GM21423 (cell line): ENCODE data around the gene USP48.
"Not testable (repeated sequence)": the region's sequence is repeated elsewhere in the genome, so short reads cannot be mapped to it uniquely, and the experiment has no call there.

Experiments used
- ATAC-seq: cut with Tn5 transposase; IDR thresholded peaks from one replicate; pipeline ENCODE4 v1.9.1; 2021; ENCODE audit warnings: mild to moderate bottlenecking, moderate library complexity; ENCODE audit not compliant: unreplicated experiment

USP48 gene, protein sequence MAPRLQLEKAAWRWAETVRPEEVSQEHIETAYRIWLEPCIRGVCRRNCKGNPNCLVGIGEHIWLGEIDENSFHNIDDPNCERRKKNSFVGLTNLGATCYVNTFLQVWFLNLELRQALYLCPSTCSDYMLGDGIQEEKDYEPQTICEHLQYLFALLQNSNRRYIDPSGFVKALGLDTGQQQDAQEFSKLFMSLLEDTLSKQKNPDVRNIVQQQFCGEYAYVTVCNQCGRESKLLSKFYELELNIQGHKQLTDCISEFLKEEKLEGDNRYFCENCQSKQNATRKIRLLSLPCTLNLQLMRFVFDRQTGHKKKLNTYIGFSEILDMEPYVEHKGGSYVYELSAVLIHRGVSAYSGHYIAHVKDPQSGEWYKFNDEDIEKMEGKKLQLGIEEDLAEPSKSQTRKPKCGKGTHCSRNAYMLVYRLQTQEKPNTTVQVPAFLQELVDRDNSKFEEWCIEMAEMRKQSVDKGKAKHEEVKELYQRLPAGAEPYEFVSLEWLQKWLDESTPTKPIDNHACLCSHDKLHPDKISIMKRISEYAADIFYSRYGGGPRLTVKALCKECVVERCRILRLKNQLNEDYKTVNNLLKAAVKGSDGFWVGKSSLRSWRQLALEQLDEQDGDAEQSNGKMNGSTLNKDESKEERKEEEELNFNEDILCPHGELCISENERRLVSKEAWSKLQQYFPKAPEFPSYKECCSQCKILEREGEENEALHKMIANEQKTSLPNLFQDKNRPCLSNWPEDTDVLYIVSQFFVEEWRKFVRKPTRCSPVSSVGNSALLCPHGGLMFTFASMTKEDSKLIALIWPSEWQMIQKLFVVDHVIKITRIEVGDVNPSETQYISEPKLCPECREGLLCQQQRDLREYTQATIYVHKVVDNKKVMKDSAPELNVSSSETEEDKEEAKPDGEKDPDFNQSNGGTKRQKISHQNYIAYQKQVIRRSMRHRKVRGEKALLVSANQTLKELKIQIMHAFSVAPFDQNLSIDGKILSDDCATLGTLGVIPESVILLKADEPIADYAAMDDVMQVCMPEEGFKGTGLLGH

DNA sequence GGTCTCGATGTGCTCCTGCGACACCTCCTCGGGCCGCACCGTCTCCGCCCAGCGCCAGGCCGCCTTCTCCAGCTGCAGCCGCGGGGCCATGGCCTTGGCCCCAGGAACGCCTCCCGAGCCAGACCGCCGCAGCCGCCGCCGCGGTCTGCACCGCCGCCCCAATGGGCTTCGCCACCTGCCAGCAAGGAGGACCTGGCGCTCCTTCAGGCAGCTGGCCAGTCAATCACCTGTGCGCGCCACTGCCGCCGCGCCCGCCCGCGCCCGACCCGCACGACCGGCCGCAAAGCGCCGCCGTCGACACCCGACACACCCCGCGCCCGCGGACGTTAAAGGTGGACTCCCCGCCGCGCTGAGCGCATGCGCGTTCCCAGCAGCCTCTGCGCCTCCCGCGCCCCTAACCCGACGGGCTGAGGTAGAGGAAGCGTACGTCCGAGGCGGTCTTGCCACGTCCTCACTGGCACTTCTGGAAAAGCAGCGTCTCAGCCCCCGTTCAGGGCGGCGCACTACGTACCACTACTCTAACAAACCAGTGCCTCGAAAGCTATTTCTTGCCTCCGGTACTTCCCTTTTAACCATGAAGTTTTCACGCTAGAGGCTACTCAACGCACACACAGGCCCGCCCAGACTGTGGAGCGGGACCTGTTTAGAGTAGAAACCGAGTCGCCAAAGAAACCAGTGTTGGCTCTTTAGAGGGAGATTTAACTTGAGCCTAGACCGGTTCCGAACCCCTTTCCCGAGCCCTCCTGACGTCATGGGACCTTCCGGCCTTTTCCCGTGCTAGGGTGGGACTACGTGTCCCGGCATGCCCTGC lies at the start of gene USP48:
USP48 (minus strand) TSS at position 282 of the 811 bp plus-strand sequence; CDS start at position 90, 192 bp downstream.
- ATAC-seq = peak; percentile 62

DNA sequence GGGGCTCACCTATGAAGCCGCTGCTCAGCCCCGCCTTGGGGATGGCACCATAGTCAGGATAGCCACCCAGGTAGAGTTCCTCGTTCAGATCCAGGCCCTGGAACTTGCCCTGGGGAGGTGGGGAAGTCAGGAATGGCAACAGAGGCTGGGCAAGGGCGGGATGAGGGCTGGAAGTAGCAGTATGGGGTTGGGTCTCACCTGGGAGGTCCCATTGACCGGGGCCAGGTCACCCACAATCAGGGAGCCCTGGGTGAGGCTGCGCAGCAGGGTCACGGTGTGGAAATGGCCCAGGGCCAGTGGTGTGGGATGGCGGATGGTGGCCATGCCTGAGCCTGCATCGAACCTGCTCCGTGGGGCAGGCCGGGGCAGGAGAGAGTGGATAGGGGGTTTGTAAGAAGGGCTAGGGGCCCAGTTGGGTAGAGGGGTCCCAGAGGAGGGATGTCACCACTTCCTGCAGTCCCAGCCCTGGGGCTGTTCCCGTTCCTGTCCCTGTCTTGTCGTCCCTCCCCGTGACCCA lies 48.6 kb upstream of the USP48 start:
- no peak for ATAC-seq

DNA sequence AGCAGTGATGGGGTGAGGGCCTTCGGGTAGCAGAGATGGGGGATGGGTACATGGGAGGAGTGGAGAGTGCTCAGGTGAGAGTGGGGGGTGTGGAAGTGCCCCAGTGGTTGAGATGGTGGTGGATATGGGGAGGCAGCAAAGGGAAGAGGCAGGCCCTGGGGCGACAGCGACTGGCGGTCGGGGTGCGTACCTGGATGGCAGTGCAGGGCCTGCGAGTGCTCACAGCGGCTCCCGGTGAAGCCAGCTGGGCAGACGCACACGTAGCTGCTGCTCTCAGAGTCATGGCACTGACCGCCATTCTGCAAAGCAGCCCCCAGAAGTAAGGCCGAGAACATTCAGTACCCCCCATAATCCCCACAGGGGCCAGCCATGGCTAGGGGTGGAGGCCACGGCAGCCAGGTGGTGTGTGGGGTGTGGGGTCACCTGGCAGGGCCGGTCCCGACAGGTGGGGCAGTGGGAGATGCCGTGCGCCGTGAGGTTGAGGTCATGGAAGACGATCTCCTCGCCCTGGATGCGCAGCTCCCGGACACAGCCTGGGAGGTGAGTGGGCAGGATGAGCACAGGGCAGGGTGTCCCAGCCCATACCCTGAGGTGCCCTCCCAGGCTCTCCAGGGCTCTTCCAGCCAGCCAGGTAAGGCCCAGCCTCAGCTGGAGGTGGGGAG lies 48.0 kb upstream of the USP48 start:
- ATAC-seq = no peak

DNA sequence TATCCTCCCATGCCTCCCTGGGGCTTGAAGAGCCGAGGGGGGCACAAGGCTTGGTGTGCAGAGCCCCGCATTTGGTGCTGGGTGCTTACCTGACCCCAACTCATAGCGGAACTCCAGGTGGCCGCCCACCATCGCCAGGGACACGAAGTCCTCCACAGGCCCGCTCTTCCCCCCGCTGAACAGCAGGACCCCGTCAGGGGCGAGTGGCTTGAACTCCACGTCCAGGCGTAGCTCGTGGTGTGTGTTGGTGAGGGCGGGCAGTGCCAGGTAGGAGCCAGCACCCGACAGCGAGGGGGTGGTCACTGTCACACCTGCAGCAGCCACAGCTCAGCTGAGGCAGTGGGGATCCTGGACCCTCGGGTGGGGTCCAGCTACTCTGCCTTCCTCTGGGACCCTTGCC lies 46.3 kb upstream of the USP48 start:
- no peak for ATAC-seq

DNA sequence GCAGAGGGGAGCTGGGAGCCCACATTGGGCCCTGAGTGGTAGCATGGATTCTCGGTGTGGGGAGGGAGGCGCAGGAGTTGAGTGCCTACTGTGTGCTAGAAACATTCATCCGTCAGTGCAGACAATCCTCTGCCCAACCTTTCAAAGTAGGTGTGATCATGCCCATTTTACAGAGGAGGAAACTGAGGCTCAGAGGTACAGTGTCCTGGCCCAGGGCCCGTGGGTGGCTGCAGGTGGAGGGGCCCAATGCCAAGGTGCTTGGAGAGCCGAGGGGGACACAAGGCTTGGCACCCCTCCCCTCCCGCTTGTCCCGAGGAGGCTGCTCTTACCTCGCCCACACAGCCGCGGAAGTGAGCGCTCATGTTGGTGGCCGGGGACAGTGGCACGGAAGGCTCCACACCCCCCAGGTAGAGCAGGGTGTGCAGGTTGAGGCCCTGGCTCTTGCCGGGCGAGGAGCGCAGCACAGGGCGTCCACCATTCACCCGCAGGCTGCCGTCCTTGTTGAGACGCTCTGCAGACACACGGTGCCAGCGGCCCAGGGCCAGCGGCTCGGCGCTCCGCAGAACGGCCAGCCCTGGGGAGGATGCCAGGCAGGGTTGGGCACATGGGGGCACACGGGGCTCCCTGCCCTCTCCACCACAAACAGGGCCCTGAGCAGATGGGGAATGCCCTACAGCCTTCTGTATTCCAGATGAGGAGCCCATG lies 45.7 kb upstream of the USP48 start:
- ATAC-seq = no peak

DNA sequence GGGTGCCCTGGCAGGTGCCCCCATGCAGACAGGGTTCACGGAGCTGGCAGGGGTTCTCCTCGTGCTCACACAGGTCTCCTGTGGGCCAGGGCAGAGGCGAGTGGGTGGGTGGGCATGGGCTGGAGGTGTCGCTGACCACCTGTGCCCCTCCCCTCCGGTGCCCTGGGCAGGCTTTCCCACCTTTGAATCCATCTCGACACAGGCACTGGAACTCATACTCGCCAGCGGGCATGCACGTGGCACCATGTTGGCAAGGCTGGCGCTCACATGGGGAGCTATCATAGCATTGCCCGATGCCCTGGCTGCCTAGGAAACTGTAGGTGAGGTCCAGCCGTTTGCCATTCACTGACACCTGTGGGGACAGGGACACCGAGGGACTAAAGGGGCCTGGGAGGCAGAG lies 45.1 kb upstream of the USP48 start:
- no peak for ATAC-seq

DNA sequence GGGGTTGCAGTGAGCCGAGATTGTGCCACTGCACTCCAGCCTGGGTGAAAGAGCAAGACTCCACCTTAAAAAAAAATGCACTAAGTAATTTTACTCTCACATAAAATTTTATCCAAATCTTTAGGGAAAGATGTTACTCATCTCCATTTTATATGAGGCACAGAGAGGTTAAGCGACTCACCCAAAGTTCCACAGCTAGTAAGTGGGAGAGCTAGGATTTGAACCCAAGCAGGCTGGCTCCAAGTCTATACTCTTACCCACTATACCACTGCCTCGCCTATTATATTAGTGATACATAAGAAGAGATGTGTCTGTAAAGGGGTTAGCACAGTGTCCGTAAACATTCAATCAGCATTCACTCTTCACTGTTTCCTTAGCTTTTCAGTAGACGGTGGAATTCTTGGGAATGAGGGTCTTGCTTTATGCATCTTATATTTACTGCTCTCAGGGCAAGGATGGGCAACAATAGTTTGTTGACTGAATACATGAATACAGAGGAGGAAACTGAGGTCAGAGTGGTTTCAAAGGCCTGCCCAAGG lies 44.3 kb upstream of the USP48 start:
- no peak for ATAC-seq

DNA sequence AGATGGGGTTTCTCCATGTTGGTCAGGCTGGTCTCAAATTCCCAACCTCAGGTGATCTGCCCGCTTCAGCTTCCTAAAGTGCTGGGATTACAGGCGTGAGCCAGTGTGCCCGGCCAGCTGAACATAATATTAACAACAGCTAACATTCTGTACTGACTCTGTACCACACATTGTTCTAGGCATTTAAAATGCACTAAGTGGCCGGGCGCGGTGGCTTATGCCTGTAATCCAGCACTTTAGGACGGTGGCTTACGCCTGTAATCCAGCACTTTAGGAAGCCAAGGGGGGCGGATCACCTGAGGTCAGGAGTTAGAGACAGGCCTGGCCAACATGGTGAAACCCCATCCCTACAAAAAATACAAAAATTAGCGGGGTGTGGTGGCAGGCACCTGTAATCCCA lies 43.7 kb upstream of the USP48 start:
- not testable (repeated sequence) for ATAC-seq

DNA sequence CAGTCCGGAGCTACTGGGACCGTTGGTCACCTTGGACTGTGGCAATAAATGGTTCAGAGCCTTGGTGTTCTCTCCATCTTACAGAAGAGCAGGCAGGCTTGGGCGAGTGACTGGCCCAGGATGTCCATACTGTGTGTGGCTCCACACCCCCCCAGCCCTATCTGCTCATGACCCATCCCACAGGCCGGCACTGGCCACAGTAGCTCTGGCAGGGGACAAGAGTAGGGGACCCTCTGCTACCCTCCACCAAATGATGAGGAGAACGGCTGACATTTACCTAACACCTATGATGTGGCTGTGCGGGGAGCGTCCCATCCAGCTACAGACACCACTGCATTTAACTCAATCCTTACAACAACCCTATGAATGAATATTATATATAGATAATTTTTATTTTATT lies 42.4 kb upstream of the USP48 start:
- ATAC-seq = no peak

DNA sequence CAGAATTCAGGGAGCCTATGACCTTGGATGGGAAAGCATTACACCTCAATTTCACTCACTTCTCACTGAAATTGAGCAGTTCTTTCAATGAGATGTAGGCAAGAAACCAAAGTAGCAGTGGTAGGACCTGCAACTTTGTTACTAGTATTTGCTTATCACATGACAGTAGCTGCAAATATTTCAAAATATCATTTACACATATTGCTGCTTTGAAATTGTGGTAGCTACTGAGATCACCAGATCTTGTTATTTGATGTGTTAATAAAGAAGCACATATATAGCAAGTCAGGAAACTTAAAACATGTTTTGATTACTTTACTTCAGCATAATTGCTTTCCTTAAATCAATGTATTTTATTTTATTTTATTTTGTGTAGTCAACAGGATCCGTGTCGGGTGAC lies 42.0 kb upstream of the USP48 start:
- no peak for ATAC-seq

DNA sequence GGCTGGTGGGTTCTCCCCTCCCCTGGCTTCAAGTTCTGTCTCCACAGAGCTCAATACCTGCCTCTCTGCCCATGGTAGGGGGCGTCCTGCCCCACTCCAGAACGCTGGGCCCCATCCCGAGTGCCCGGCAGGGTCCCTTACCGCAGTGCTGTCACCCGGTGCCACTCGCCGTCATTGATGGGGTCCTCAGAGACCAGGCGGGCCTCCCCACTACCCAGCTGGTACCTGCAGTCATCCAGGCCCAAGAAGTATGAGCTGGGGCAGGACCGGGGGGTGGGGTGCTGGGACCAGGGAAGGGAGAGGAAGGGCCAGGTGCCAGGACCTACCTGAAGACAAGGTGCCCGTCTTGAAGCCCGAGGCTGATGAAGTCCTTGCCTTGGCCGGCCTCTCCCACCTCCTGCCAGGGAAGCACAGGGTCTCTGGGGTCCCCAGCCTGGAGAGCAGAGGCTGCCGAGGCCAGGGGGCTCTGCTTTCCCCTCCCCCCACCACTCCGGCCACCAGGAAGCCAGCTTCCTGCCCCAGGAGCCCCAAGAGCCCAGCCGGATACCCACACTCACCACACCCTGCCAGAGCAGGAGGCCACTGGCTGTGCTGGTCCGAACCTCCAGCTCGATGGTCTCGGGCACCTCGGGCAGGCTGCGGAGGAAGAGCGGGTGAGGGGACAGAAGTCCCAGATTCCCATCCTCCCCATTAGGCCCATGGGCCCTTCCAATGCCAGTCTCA lies 41.2 kb upstream of the USP48 start:
- ATAC-seq = no peak

DNA sequence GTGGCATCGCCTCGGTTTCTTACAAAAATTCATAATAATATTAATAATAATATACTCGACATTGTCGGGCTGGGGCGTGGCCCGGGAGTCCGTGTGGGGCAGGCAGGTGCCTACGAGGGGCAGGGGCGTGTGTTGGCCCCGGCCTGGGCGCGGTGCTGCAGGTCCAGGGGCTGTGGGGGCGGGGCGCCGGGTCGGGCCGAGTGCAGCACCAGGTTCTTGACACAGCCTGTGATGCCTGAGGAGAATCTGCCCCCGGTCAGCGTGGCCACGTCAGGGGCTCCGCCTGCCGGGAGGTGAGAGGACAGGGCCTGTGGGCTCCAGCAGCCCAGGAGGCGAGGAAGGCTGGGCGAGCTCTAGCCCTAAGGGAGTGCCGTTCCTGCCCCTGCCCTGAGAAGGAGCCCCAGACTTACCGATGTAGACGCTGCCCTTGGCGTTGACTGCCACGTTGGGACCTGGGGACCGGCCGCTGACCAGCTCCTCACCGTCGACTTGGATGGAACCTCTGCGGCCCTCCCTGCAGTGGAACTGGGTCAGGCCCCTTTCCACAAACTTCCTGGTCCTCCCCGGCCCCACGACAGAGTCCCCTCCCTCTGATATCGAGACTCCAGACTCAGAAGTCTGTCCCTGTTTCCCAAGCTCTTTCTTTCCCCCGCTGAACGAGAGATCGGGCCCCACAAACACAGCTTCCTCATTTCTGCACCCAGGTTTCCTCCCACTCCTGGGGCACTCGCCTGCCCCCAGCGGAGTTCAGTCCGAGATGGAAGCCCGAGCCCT lies 40.4 kb upstream of the USP48 start:
- ATAC-seq = no peak

DNA sequence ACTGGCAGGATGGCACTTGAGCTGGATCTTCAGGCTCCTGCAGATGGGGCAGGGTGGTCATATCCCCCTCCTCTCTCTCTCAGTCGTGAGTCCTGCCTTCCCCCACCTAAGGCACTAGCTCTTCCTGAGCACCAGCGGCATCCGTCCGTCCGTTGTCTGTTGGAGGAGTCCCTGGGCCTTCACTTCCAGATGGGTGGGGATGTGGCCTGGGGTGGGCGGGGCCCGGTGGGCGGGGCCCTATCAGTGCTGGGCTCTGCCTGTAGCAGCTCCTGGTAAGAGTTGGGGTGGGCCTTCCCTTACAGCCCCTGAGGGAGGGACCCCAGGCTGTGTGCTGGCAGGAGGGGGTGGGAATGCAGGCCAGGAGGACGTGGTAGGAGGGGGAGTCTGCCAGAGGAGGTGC lies 39.4 kb upstream of the USP48 start:
- no peak for ATAC-seq

DNA sequence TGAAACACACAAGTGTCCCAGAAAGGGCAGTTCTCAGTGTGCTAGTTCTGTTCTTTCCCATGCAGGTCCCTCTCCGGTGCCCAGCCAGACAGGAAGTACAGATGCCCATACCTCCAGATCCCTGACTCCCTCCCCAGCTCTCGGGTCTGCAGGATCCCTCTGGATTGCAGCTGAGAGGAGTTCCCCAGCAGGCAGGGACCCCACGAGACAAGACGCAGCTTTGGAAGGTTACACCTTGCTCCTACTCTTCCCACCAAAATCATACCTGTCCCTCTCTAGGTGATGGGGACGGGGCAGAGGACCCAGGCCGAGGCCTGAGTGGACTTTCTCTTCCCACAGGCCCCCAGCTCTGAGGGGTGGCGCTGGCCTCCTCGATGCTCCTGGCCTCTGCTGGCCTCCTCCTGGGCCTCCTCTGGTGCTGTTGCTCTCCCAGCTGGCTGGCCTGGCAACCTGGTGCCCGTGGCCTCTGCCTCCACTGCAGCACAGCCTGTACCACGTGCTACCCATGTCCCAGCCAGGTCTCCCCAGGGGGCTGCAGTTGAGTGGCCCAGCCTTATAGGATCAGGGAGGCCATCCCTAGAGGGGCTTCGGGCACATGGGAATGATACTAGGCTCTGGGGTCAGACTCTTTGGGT lies 38.6 kb upstream of the USP48 start:
- no peak for ATAC-seq

DNA sequence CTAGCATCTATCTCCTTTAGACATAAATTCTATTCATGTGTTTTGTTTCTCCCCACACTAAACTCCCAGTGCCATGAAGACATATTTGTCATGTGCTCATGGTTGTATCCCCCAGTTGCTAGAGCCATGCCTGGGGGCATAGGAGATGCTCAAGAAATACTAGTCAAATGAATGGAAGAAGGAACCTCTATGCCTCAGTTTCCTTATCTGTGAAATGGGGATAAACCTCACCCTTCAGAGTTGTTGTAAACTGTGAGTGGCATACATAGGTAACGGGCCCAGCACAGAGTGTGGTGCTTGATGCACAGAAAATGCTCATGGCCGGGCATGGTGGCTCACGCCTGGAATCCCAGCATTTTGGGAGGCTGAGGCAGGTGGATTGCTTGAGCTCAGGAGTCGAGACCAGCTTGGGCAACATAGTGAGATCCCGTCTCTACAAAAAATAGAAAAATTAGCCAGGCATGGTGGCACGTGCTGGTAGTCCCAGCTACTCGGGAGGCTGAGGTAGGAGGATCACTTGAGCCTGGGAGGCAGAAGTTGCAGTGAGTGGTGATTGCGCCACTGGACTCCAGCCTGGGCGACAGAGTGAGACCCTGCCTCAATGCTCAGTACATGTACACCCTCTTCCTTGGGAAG lies 37.8 kb upstream of the USP48 start:
- no peak for ATAC-seq

DNA sequence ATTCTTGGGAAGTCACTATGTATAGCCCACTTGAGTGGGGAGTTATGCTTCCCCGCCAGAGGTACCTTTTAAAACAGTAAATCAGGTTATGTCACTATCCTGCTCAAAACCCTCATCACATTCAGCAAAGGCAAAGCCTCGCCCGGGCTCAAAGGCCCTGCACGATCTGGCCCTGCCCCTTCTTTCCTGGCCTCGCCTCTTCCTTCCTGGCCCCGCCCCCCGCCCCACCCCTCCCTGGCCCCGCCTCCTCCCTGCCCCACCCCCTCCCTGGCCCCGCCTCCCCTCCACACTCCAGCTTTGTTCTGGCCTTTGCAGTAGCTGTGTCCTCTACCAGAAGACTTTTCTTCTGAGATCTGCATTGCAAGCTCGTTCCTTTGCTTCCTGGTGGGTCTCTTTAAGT lies 35.7 kb upstream of the USP48 start:
- ATAC-seq = no peak
